Nephron progenitor cell (in vitro differentiated cells): Measurements from ENCODE around the gene MYLK.

ENCODE experiments used
- DNase-seq: peaks from one replicate; pipeline ENCODE4 v3.0.0; 2021
- H3K27ac Mint-ChIP-seq: 2 replicates; pipeline ENCODE4 v1.8.0; 2021; ENCODE audit warnings: mild to moderate bottlenecking, moderate library complexity, mixed read lengths
- H3K27me3 Mint-ChIP-seq: 2 replicates; pipeline ENCODE4 v1.8.0; 2021; ENCODE audit warnings: mild to moderate bottlenecking, low read depth, mixed read lengths; ENCODE audit not compliant: poor library complexity
- H3K36me3 Mint-ChIP-seq: 2 replicates; pipeline ENCODE4 v1.8.0; 2021; ENCODE audit warnings: low read depth, mixed read lengths
- H3K4me1 Mint-ChIP-seq: 2 replicates; pipeline ENCODE4 v1.8.0; 2021; ENCODE audit warnings: mixed read lengths
- H3K4me3 Mint-ChIP-seq: 2 replicates; pipeline ENCODE4 v1.8.0; 2021; ENCODE audit warnings: mild to moderate bottlenecking, moderate library complexity, mixed read lengths
- H3K9me3 Mint-ChIP-seq: 2 replicates; pipeline ENCODE4 v1.8.0; 2021; ENCODE audit warnings: mild to moderate bottlenecking, moderate library complexity, mixed read lengths
- TF ChIP-seq, protein P1 (sequence below): fragments of 200-600 bp; sonication (generic); IDR thresholded peaks from 2 replicates; pipeline ENCODE4 v1.5.0; 2021; ENCODE audit warnings: antibody characterized with exemption

MYLK gene

DNA sequence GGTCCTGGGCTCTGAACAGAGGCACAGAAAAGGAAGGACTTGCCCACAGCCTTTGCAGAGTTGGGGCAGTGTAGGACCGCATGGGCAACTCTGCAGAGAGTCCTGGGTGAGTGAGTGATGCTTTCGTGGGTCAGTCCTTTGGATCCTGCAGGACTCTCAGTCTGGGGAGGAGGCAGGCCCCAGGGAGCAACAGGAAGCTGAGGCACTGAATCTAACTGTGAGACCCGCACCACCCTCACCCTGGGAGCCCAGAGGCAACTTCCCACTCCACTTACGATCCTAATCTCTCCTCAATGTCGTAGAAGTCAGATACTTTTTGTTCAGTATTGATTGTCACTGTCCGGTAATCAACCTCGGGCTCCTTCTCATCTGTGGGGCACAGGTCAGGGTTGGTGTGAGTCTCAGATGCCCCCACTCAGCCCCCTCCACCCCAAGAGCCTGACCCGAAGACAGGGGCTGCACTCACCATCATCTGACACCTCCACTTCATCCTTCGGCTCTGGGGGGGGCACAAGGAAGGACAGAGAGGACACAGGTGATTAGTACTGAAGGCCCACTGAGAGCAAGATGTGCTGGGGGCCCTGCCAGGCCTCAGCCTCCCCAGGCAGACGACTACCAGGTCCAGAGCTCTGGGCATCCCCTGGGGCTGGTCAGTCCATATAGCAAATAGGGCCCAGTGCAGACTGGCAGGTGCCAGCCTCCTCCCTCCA, 235.3 kb downstream of the MYLK start:
- Mint-ChIP-seq H3K36me3 (no peaks in the 10 kb centered on the region), H3K4me3 (no peak overlapping the region), H3K27me3 (no peaks in the 10 kb centered on the region), H3K4me1 (peaks cover 16% of the 10 kb centered on the region), H3K27ac (no peak overlapping the region), H3K9me3 (no peaks in the 10 kb centered on the region)
- no peak for DNase-seq
- TF ChIP-seq, protein P1, sequence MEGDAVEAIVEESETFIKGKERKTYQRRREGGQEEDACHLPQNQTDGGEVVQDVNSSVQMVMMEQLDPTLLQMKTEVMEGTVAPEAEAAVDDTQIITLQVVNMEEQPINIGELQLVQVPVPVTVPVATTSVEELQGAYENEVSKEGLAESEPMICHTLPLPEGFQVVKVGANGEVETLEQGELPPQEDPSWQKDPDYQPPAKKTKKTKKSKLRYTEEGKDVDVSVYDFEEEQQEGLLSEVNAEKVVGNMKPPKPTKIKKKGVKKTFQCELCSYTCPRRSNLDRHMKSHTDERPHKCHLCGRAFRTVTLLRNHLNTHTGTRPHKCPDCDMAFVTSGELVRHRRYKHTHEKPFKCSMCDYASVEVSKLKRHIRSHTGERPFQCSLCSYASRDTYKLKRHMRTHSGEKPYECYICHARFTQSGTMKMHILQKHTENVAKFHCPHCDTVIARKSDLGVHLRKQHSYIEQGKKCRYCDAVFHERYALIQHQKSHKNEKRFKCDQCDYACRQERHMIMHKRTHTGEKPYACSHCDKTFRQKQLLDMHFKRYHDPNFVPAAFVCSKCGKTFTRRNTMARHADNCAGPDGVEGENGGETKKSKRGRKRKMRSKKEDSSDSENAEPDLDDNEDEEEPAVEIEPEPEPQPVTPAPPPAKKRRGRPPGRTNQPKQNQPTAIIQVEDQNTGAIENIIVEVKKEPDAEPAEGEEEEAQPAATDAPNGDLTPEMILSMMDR, result no peak

DNA sequence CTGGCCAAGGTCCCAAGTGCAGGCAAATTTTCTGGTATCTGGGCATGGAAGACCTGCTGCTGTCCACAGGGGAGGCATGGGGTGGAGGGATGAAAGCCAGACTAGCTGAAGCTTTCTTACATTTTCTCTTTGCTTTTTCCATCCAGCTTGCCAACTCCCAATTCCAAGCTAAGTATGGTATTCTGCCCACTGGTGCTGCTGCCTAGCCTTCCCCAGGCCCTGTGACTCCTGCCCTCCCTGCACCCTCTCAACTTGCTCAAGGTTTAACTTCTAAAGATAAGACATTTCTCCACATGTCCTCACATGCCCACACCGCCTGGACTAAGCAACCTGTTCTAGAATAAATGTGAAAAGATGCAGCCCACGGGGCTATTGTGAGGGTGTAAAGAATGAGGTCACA, 239.8 kb downstream of the MYLK start:
- TF ChIP-seq, protein P1, result no peak
- H3K27me3 Mint-ChIP-seq, result no peaks in the 10 kb centered on the region
- H3K4me1 Mint-ChIP-seq, result peaks cover 29% of the 10 kb centered on the region
- H3K27ac Mint-ChIP-seq, result no peak overlapping the region
- no peaks in the 10 kb centered on the region for H3K36me3 Mint-ChIP-seq
- H3K4me3 Mint-ChIP-seq, result no peak overlapping the region
- no peak for DNase-seq
- H3K9me3 Mint-ChIP-seq, result no peaks in the 10 kb centered on the region

DNA sequence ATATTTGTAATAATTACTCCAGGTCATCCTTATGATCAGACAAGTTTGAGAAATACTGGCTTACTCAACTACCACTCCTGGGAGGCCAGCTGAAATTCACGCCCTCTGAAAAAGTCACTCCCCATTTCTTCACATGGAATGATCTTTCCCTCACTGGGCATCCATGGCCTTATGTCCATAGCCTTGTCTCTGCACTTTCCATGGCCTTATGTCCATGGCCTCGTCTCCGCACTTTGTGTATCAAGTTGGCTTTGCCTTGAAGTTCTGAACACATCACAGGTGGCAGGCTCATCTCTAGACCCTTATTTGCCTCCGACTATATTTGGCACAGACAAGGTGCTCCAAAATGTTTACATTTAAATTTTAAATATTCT, 241.2 kb downstream of the MYLK start:
- no peak for DNase-seq
- Mint-ChIP-seq H3K27ac (no peak overlapping the region), H3K4me3 (no peak overlapping the region), H3K27me3 (peaks cover 1% of the 10 kb centered on the region), H3K36me3 (no peaks in the 10 kb centered on the region), H3K4me1 (peaks cover 38% of the 10 kb centered on the region), H3K9me3 (no peaks in the 10 kb centered on the region)
- TF ChIP-seq, protein P1, result no peak

DNA sequence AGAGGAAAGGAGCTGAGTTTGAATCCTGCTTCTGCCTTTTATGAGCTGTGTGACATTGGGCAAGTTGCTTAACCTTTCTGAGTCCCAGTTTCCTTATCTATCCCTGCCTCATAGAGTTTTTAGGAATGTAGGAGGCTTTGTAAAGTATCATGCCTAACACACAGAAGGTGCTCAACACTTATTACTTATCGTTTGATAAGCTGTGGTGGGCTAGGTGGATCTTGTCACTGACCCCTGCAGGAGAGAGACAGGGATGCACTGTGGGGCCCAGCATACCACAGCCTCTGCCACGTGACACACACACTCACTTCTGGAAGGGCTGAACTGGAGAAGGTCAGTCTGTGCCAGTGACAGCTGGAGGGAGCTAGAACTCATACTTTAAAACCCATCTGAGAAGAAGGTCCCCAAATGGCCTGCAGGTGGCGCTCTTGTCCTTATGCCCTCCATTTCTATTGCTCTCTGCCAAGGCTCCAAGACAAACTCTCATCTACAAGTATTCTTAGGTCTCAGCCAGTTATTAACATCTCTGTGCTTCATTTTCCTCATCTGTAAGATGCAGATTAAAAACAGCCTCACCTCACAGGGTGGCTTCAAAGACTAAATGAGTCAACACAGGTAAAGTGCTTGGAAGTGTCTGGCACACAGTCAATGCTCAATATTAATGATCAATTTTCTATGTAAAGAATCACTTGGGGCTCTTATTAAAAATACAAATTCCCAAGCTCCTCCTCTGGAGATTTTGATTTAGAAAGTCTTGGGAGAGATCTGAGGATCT, 241.8 kb downstream of the MYLK start:
- peaks cover 3% of the 10 kb centered on the region for H3K27me3 Mint-ChIP-seq
- peak overlapping the region; percentile 71 for H3K27ac Mint-ChIP-seq
- H3K4me1 Mint-ChIP-seq, result peaks cover 40% of the 10 kb centered on the region
- DNase-seq, result peak; percentile 72
- no peaks in the 10 kb centered on the region for H3K9me3 Mint-ChIP-seq
- H3K36me3 Mint-ChIP-seq, result no peaks in the 10 kb centered on the region
- H3K4me3 Mint-ChIP-seq, result no peak overlapping the region
- TF ChIP-seq, protein P1, result peak; percentile 72

DNA sequence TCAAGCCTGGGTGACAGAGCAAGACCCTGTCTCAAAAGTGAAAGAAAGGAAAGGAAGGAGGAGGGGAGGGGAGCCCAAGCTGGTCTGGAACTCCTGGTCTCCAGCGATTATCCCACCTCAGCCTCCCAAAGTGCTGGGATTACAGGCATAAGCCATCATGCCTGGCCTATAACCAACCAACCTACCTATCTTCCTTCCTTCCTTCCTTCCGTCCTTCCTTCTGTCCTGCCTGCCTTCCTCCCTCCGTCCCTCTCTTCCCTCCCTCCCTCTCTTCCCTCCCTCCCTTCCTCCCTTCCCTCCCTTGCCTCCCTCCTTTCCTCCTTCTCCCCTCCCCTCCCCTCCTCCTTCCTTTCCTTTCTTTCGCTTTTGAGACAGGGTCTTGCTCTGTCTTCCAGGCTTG, 242.6 kb downstream of the MYLK start:
- TF ChIP-seq, protein P1, result no peak
- DNase-seq, result no peak
- peaks cover 3% of the 10 kb centered on the region for H3K27me3 Mint-ChIP-seq
- H3K36me3 Mint-ChIP-seq, result no peaks in the 10 kb centered on the region
- H3K4me1 Mint-ChIP-seq, result peaks cover 49% of the 10 kb centered on the region
- no peaks in the 10 kb centered on the region for H3K9me3 Mint-ChIP-seq
- no peak overlapping the region for H3K4me3 Mint-ChIP-seq
- no peak overlapping the region for H3K27ac Mint-ChIP-seq
